ENCODE data around the gene VPS13D. TPM values are rescaled to one million over a fixed set of nuclear protein-coding genes. Genes with fewer than 3 reads are reported as not detected.

Gene VPS13D
- total RNA-seq, 1 donor from 2014 or later: 88.9 TPM

DNA sequence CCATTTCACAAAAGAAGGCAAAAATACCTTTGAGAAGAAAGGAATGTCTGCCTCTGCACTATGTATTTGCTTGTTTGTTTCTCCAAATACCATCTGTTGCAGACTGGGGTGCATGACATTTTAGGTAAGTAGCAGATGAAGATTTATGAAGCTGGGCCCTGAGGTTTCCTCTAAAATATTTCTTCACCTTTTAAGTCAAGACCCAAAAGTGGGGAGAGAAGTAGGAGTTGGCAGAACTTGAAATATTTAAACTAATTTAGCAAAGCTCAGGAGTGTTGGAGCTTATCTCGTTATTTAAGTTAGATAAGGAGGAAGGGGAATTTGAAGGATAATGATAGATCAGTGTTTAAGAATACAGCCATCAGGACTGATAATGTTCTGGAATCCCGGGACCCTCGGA is 235.3 kb downstream of the VPS13D start:
- Histone ChIP-seq H3K27ac (peak overlapping the region; percentile 25), H3K9me3 (no peaks in the 10 kb centered on the region), H3K4me3 (no peak overlapping the region), H3K27me3 (no peaks in the 10 kb centered on the region), H3K36me3 (no peaks in the 10 kb centered on the region), H3K4me1 (peaks cover 56% of the 10 kb centered on the region)
- no peak for DNase-seq (ENCODE audit: extremely low spot score in 2 of 2)
- TF ChIP-seq POLR2AphosphoS5 (IDR thresholded peaks at IDR 0.05; ENCODE audit: insufficient read depth in 1 of 2, low read depth in 1 of 2) (no peak), POLR2A (IDR thresholded peaks at IDR 0.05) (no peak), CTCF (IDR thresholded peaks at IDR 0.05) (no peak)
- intact Hi-C loops (cut with DNase I): no loop called here

DNA sequence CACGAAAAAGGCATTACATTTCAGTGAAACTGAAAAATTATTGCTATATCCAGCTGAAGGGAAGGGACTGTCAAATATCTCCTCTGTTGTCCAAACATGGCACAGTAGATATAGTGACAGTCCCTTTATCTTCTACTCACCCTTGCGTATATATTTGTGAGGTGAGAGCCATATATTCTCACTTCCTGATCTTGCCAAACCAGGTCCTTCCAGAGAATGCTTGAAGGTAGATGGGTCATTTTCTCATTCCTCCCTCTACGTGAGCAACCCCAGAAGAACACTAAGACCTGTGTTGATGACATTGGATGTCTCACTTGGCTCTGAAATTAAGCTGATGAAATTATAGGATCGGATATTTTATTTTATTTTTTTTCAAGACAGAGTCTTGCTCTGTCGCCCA is 237.0 kb downstream of the VPS13D start:
- DNase-seq (ENCODE audit: extremely low spot score in 2 of 2): no peak
- intact Hi-C loops (cut with DNase I): no loop called here
- no peak for TF ChIP-seq POLR2A (IDR thresholded peaks at IDR 0.05)
- no peaks in the 10 kb centered on the region for H3K27me3 ChIP-seq
- H3K4me3 ChIP-seq: no peak overlapping the region
- H3K36me3 ChIP-seq: no peaks in the 10 kb centered on the region
- H3K9me3 ChIP-seq: no peaks in the 10 kb centered on the region
- no peak overlapping the region for H3K27ac ChIP-seq
- H3K4me1 ChIP-seq: peaks cover 43% of the 10 kb centered on the region

GRCh38 chr1:12467570-12468286 is 237.9 kb downstream of the VPS13D start:
- no peak for TF ChIP-seq CTCF (IDR thresholded peaks at IDR 0.05)
- TF ChIP-seq POLR2A (IDR thresholded peaks at IDR 0.05): no peak
- no peak for TF ChIP-seq POLR2AphosphoS5 (IDR thresholded peaks at IDR 0.05; ENCODE audit: insufficient read depth in 1 of 2, low read depth in 1 of 2)
- H3K27me3 ChIP-seq: no peaks in the 10 kb centered on the region
- no peak overlapping the region for H3K4me3 ChIP-seq
- DNase-seq (ENCODE audit: extremely low spot score in 2 of 2): no peak
- no peaks in the 10 kb centered on the region for H3K9me3 ChIP-seq
- H3K4me1 ChIP-seq: peaks cover 42% of the 10 kb centered on the region
- H3K27ac ChIP-seq: no peak overlapping the region
- H3K36me3 ChIP-seq: no peaks in the 10 kb centered on the region
- intact Hi-C loops (cut with DNase I): no loop called here

DNA sequence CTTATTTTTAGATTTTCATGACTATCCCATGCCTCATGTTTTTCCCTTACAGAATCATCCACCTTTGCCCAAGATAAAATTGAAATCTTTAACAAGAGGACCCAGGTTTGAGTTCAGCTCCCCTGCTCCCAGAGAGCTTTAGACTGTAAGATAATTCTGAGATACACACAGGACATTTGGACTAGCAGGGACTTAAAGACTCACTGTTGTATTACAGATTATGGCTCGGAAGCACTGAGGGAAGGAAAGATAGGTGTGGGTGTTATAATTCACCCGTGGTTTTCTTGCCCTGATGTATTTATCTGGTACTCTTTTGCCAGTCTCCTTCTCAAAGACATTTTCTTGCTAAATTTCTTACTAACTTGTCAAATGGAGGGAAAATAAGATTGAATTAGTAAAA is 238.5 kb downstream of the VPS13D start:
- no peak overlapping the region for H3K4me3 ChIP-seq
- DNase-seq (ENCODE audit: extremely low spot score in 2 of 2): no peak
- no peaks in the 10 kb centered on the region for H3K27me3 ChIP-seq
- H3K36me3 ChIP-seq: no peaks in the 10 kb centered on the region
- H3K4me1 ChIP-seq: peaks cover 42% of the 10 kb centered on the region
- intact Hi-C loops (cut with DNase I): no loop called here
- H3K9me3 ChIP-seq: no peaks in the 10 kb centered on the region
- TF ChIP-seq POLR2A (IDR thresholded peaks at IDR 0.05): no peak
- TF ChIP-seq CTCF (IDR thresholded peaks at IDR 0.05): no peak
- TF ChIP-seq POLR2AphosphoS5 (IDR thresholded peaks at IDR 0.05; ENCODE audit: insufficient read depth in 1 of 2, low read depth in 1 of 2): no peak
- H3K27ac ChIP-seq: no peak overlapping the region

DNA sequence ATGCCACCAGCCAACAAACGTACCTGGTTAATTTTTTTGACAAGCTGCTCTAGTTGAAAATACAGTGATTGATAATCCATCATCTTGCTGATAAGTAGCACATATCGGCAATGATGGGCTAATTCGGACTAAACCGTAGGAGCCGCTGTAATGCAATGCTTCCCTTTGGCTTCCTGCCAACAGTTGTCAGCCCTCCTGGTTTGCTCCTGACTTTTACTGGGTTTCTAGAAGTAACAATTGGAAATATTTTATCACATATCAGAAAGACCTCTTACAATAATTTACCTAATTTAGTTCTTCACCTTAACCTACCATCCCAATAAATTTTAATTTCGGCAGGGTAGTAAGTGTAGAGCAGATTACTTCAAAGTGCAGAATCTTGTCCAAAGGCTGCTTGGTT is 239.7 kb downstream of the VPS13D start:
- Histone ChIP-seq H3K27ac (no peak overlapping the region), H3K4me1 (peaks cover 42% of the 10 kb centered on the region), H3K4me3 (no peak overlapping the region), H3K36me3 (no peaks in the 10 kb centered on the region), H3K27me3 (no peaks in the 10 kb centered on the region), H3K9me3 (no peaks in the 10 kb centered on the region)
- intact Hi-C loops (cut with DNase I): no loop called here
- TF ChIP-seq CTCF (IDR thresholded peaks at IDR 0.05) (no peak), POLR2A (IDR thresholded peaks at IDR 0.05) (no peak), POLR2AphosphoS5 (IDR thresholded peaks at IDR 0.05; ENCODE audit: insufficient read depth in 1 of 2, low read depth in 1 of 2) (no peak)
- DNase-seq (ENCODE audit: extremely low spot score in 2 of 2): no peak

Measured in vagina (tissue), 2 donors.